Myometrial cell (primary cell): ENCODE results near the gene ZBED1. TPM values are rescaled to one million over a fixed set of nuclear protein-coding genes. Genes with fewer than 3 reads are reported as not detected.

ENCODE experiments used
- total RNA-seq: library from RNA; depleted of rRNA; stranded (reverse); fragments of >200 nt; gene quantifications from 2 replicates; pipeline ENCODE4 v1.2.3, GENCODE V29; 2015

Gene ZBED1
- 34.6 and 37.9 TPM in 2 replicates for total RNA-seq

GRCh38 chrX:2500803-2501558 lies at the start of gene ZBED1, which contains the start of gene DHRSX:
Gene ZBED1, minus strand, starts transcription at chrX:2500976. Its CDS starts 10,257 bp downstream, at chrX:2490719.
Gene DHRSX, minus strand, starts transcription at chrX:2500976. Its CDS starts 51 bp downstream, at chrX:2500925.

Other genes with a start within 250 kb of the ZBED1 start
- gene DHRSX, start within 50 bp of the ZBED1 start, total RNA-seq: 18.3 and 36.0 TPM in 2 replicates
- 349 and 379 TPM in 2 replicates for gene CD99, start 190.3 kb upstream of the ZBED1 start, total RNA-seq